ENCODE results near the gene PIP5K1B.

The PIP5K1B gene

DNA sequence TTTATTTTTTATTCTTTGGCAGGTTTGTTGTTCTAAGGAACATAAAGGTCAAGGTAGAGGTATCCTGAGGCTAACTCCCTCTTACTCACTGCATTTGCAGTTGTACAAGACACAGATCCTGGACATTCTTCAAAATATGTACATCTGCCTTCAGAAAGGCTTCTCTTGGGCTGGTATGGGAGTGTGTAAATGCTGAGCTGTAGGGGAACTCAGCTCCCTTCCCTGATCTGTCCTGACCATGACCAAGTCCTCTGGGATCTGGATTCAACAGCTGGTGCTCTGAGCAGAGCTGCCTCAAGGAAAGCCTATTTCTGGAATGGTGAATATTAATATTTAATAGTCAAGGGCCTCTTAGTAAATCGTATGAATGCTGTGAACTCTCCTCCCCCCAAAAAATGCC is 191.4 kb downstream of the PIP5K1B start:
- TF ChIP-seq ARNTL (CRISPR knock-in tag; IDR thresholded peaks at IDR 0.05; ENCODE audit: borderline replicate concordance, low read depth): no peak
- TF ChIP-seq ZFP30 (CRISPR knock-in tag; IDR thresholded peaks at IDR 0.05): no peak
- TF ChIP-seq CSDC2 (CRISPR knock-in tag; IDR thresholded peaks at IDR 0.05): no peak
- TF ChIP-seq BACH2 (CRISPR knock-in tag; IDR thresholded peaks at IDR 0.05; ENCODE audit: borderline replicate concordance): no peak
- TF ChIP-seq SNAI2 (CRISPR knock-in tag; IDR thresholded peaks at IDR 0.05): no peak
- no peak for TF ChIP-seq TSHZ2 (CRISPR knock-in tag; IDR thresholded peaks at IDR 0.05)
- no peak for TF ChIP-seq ESRRG (CRISPR knock-in tag; IDR thresholded peaks at IDR 0.05)
- TF ChIP-seq GLIS3 (CRISPR knock-in tag; IDR thresholded peaks at IDR 0.05): no peak
- TF ChIP-seq PPARA (CRISPR knock-in tag; IDR thresholded peaks at IDR 0.05; ENCODE audit: borderline replicate concordance): no peak
- TF ChIP-seq ISL1 (CRISPR knock-in tag; IDR thresholded peaks at IDR 0.05): no peak
- no peak for TF ChIP-seq CREB5 (CRISPR knock-in tag; IDR thresholded peaks at IDR 0.05; ENCODE audit: low read depth)
- no peak for TF ChIP-seq POU6F1 (CRISPR knock-in tag; IDR thresholded peaks at IDR 0.05; ENCODE audit: borderline replicate concordance, low read depth)
- no peak for TF ChIP-seq RARB (CRISPR knock-in tag; IDR thresholded peaks at IDR 0.05)
- TF ChIP-seq ZFP3 (CRISPR knock-in tag; IDR thresholded peaks at IDR 0.05): no peak
- ATAC-seq: no peak

DNA sequence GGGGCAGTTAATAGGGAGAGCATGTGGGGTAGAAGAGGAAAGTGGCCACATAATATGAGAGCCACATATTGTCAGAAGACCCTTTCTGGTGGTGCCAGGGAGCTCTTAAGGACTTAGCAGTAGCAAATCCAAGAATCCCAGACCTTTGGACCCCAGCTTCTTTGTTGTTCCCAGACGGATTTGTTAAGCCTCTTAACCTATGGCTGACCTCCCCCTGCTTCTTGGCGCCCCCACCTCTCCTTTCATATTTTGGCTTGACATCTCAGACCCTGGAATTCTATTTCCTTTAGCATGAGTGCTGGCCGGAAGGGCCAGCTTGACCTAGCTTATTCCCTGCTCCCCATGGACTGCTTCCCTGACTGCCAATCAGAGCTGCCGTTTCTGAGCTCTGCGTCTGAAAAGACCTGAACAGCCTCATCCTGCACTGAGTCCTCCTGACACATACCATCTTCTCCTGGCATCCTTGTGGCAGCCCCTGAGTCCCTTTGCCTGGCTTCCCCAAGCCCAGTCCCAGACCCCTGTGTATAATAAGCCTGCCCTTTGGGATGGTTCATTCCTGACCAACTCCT is 192.6 kb downstream of the PIP5K1B start:
- no peak for ATAC-seq
- no peak for TF ChIP-seq SNAI2 (CRISPR knock-in tag; IDR thresholded peaks at IDR 0.05)
- TF ChIP-seq POU6F1 (CRISPR knock-in tag; IDR thresholded peaks at IDR 0.05; ENCODE audit: borderline replicate concordance, low read depth): no peak

DNA sequence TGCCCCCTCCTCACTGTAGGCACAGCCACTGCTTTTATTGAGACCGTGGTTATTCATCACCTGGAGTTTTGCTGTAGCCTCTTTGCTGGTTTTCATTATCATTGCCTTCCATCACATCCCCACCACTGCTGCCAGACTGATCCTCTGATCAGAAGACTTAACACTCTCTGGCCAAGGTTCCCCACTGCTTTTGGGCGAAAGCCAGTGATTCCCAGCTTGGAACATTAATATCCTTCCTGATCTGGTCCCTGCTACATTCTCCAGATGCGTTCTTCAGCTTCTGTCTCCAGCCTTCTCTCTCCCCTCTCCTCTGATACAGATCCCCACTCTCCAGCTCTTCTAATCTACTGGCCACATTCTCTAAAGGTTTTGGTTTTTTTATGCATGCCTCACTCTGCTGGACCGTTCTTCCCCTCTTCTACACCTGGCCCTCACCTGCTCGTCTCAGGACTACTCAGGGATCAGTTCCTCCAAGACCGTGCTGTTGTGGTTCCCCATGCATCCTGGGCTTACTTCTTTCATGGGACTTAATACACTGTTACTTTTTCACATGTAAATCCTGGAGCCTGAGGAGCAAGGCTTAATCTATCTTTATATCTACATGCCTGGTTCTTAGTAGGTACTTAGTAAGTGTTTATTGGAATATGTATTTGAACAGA is 193.9 kb downstream of the PIP5K1B start:
- ATAC-seq: no peak
- TF ChIP-seq RARB (CRISPR knock-in tag; IDR thresholded peaks at IDR 0.05) (no peak), PATZ1 (CRISPR knock-in tag; IDR thresholded peaks at IDR 0.05; ENCODE audit: borderline replicate concordance) (no peak), CSDC2 (CRISPR knock-in tag; IDR thresholded peaks at IDR 0.05) (no peak), ZNF70 (CRISPR knock-in tag; IDR thresholded peaks at IDR 0.05) (no peak), TCF4 (CRISPR knock-in tag; IDR thresholded peaks at IDR 0.05; ENCODE audit: borderline replicate concordance) (no peak), CSRNP3 (CRISPR knock-in tag; IDR thresholded peaks at IDR 0.05) (no peak), ZNF565 (CRISPR knock-in tag; conservative IDR thresholded peaks at IDR 0.05; ENCODE audit: low read depth) (no peak), TSHZ2 (CRISPR knock-in tag; IDR thresholded peaks at IDR 0.05) (no peak), ZC3H10 (CRISPR knock-in tag; IDR thresholded peaks at IDR 0.05) (no peak), SNAI2 (CRISPR knock-in tag; IDR thresholded peaks at IDR 0.05) (no peak), ISL1 (CRISPR knock-in tag; IDR thresholded peaks at IDR 0.05) (no peak)

Measured in SK-N-SH treated with all-trans-retinoic acid at 6 μM for 48 hours (cell line).